HAP-1 (cell line): Measurements from ENCODE around the gene XPA.

ENCODE experiments used
- DNase-seq, 2 experiments: peaks; one replicate each; pipeline ENCODE4 v3.0.0-alpha.2; 2016 to 2020; ENCODE audit warnings: low spot score in 2 of 2
- H3K27me3 ChIP-seq: fragments of 250-450 bp; sonication (Bioruptor Pico); 2 replicates; pipeline ENCODE4 v1.5.1; 2020; ENCODE audit warnings: low read depth, mild to moderate bottlenecking, moderate library complexity
- H3K36me3 ChIP-seq: fragments of 250-450 bp; sonication (Bioruptor Pico); replicated peaks from 2 replicates; pipeline ENCODE4 v1.5.1; 2020; ENCODE audit warnings: mild to moderate bottlenecking
- H3K4me1 ChIP-seq: fragments of 250-450 bp; sonication (Bioruptor Pico); 2 replicates; pipeline ENCODE4 v1.5.1; 2020; ENCODE audit warnings: mild to moderate bottlenecking
- H3K4me3 ChIP-seq: fragments of 250-450 bp; sonication (Bioruptor Pico); 2 replicates; pipeline ENCODE4 v1.5.1; 2020; ENCODE audit warnings: mild to moderate bottlenecking, moderate library complexity
- H3K9me3 ChIP-seq: fragments of 250-450 bp; sonication (Bioruptor Pico); 2 replicates; pipeline ENCODE4 v1.5.1; 2020; ENCODE audit warnings: mild to moderate bottlenecking, moderate library complexity
- in situ Hi-C: fragments of 300-500 bp; cut with MboI; formaldehyde crosslinking; loops from 3 replicates; pipeline ENCODE4 v1.14.3; 2020; ENCODE audit warnings: low sequenced_read_pairs, inconsistent platforms, mixed read lengths

The XPA gene

GRCh38 chr9:97630591-97630990 is 66.5 kb downstream of the XPA start:
- no peak for DNase-seq
- Histone ChIP-seq H3K4me1 (peaks cover 15% of the 10 kb centered on the region), H3K4me3 (no peak overlapping the region), H3K9me3 (no peaks in the 10 kb centered on the region), H3K27me3 (no peaks in the 10 kb centered on the region), H3K36me3 (peaks cover 4% of the 10 kb centered on the region; the same call in 1 of the 2 replicates)
- in situ Hi-C loops, result no loop called here

- Histone ChIP-seq H3K4me1 (peaks cover 8% of the 10 kb centered on the region), H3K36me3 (peaks cover 4% of the 10 kb centered on the region; the same call in 1 of the 2 replicates), H3K27me3 (no peaks in the 10 kb centered on the region), H3K9me3 (no peaks in the 10 kb centered on the region), H3K4me3 (no peak overlapping the region)
- DNase-seq, result no peak
- in situ Hi-C loops, result no loop called here
Observed at GRCh38 chr9:97629156-97629555, 68.0 kb downstream of the XPA start.

DNA sequence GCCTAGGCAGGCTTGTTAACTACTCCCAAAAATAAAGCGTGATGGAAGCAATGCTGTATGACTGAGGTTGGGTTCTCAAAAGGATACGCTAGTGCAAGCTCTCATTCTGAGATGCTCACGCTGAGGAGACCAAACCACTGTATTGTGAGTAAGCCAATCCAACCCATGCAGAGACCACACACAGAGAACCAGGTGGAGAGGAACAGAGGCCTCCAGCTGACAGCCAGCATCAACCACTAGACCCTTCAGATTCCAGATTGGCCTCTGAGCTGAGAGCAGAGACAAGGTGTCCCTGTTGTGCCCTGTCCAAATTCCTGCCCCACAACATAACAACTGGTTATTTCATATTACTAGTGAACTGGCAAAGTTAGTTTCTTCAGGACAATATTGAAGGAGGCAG is 68.5 kb downstream of the XPA start:
- Histone ChIP-seq H3K4me1 (peaks cover 8% of the 10 kb centered on the region), H3K27me3 (no peaks in the 10 kb centered on the region), H3K9me3 (no peaks in the 10 kb centered on the region), H3K36me3 (peaks cover 4% of the 10 kb centered on the region; the same call in 1 of the 2 replicates), H3K4me3 (no peak overlapping the region)
- in situ Hi-C loops, result no loop called here
- no peak for DNase-seq

DNA sequence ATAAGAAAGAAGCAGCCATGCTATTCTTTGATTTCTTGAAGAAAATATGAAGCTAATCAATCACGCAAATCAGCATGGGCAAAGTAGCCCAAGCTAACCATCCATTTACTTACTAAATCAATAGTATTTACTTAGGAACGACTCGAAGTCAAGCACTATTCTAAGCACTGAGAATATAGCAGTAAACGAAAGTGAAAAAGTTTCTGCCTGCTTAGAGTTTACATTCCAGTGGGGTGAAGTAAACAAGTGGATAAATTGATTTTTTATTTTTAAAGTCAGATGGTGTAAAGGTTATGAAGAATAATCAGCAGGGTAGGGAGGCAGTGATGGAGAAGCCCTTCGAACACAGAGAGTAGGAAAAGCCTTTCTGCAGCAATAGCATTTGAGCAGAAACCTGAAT is 69.5 kb downstream of the XPA start:
- in situ Hi-C loops, result no loop called here
- Histone ChIP-seq H3K4me1 (peaks cover 8% of the 10 kb centered on the region), H3K36me3 (peaks cover 4% of the 10 kb centered on the region; the same call in 1 of the 2 replicates)

GRCh38 chr9:97625620-97626019 is 71.5 kb downstream of the XPA start:
- Histone ChIP-seq H3K9me3 (no peaks in the 10 kb centered on the region), H3K4me1 (peaks cover 8% of the 10 kb centered on the region), H3K27me3 (no peaks in the 10 kb centered on the region), H3K4me3 (no peak overlapping the region), H3K36me3 (peaks cover 4% of the 10 kb centered on the region)
- in situ Hi-C loops, result no loop called here
- no peak for DNase-seq

More for the DNA sequence above, 69.5 kb downstream of the XPA start:
- no peaks in the 10 kb centered on the region for H3K9me3 ChIP-seq
- DNase-seq, result no peak
- H3K4me3 ChIP-seq, result no peak overlapping the region
- no peaks in the 10 kb centered on the region for H3K27me3 ChIP-seq
